ENCODE data around the gene FAM186B.

Gene FAM186B

DNA sequence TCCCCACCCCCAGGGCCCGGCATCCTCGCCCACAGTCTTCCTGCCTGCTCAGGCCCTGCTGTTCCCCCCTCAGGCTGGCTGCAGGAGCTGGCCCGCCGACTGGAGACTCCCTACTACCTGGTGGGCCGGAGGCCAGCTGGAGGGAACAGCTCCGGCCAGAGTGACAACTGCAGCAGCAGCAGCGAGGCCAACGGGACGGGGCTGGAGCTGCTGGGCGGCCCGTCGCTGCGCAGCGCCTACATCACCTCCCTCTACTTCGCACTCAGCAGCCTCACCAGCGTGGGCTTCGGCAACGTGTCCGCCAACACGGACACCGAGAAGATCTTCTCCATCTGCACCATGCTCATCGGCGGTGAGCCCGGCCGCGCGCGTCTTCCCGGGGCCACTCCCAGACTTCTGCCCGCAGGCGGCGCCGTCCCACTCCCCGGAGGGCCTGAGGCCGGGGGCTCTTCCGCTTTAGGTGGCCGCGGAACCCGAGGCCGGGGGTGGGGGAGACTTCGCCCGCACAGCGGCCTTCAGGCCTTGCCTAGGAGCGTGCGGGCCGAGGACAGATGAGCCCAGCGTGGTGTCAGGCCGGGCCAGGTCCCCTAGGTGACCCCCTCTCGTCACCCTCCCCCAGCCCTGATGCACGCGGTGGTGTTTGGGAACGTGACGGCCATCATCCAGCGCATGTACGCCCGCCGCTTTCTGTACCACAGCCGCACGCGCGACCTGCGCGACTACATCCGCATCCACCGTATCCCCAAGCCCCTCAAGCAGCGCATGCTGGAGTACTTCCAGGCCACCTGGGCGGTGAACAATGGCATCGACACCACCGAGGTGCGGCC lies 56.4 kb downstream of the FAM186B start:
- DNase-seq: no peak

DNA sequence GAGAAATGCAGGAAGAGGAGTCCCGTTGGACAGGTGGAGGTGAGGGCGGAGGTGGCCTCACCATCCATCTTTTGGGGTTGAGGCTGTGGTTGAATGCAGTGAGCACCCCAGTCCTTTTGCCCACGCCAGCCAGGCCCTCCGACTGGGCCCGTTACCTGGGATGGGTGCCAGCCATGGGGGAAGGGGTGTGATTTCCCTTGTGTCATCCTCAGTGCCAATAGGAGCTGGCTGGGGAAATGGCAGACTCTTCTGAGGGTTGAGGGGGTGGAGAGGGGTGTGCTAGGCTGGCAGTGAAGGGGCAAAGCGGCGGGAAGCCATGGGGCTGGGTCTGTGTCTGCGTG lies 57.0 kb downstream of the FAM186B start:
- no peak for DNase-seq

DNA sequence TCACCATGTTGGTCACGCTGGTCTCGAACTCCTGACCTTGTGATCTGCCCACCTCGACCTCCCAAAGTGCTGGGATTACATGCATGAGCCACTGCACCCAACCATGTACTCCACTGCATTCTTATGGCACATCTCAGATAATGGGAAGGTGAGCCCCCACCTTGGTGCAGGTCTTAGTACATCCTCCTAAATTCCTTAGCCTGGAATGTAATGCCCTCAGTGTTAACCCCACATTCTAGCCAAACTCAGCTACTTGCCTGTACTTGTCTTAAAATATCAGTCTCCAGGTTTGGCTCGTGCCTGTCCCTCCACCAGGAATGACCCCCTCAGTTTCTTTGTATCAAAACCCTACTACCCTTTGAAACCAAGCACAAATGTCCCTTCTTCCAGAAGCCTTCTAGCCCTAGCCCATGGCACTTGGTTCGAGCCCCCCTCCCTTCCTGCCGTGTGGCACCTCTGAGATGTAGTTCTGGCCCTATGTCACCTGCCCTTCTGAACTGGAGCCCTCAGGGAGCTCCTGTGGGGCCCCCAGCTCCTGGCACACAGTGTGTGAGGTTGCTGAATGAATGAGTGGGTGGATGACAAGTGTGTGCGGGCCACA lies 58.2 kb downstream of the FAM186B start:
- no peak for DNase-seq

DNA sequence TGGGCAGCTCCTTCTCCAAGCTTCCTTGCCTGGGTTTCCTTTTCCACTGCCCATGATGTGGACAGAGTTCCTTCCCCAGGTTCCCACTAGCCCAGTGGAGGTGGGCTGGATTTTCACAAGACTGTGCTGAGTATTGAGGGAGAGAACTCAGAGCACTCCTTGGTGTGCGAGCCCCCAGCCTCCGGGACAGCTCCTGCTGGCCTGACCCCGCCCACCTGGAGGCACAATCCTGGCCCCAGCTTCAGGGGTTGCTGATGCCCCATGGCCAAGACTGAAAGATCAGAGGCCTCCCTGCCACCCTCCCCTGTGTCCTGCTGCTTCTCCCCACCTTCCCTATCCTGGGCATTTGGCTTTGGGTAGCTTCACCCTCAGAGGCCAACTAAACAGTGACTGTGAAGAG lies 59.0 kb downstream of the FAM186B start:
- no peak for DNase-seq

DNA sequence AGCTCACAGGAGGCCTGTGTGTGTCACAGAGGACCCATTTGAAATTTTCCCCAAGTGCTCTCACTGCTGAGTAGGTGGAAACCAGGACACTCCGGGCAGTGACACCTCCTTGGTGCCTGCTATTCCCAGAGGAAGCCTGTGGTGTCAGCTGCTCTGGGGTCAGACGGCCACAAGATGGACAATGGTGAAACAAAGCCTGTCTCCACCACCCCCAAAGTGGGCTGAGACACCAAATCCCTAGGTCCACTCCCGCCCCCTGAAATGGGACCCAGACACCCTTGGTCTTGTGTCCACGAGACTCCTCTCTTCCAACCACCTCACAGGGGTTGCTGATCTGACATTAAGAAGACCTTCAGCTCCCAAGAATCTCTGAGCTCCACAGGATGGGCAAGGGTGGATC lies 59.6 kb downstream of the FAM186B start:
- no peak for DNase-seq

- no peak for DNase-seq
Measured at GRCh38 chr12:49543914-49544815, 61.3 kb downstream of the FAM186B start.

DNA sequence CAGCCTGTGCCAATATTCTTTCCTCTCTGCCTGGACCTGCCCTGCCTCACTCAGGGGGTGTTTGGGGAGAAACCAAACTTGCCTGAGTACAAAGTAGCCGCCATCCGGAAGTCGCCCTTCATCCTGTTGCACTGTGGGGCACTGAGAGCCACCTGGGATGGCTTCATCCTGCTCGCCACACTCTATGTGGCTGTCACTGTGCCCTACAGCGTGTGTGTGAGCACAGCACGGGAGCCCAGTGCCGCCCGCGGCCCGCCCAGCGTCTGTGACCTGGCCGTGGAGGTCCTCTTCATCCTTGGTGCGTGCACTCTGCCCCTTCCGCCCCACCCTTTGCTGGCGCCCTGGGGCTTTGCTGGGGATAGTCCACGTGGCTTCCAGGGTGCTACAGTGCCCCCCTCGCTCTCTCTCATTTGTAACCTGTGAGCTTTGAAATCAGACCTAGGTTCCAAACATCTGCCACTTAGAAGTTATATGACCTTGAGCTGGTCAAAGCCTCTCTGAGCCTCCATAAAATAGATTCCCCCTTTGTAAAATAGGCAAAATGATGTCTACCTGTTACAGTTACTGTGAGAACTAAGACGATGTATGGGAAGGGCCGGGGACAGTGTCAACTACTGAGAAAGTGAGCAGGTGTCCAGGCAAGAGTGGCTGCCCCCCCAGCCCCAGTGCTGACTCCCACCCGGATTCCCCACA lies 62.1 kb downstream of the FAM186B start:
- no peak for DNase-seq

DNA sequence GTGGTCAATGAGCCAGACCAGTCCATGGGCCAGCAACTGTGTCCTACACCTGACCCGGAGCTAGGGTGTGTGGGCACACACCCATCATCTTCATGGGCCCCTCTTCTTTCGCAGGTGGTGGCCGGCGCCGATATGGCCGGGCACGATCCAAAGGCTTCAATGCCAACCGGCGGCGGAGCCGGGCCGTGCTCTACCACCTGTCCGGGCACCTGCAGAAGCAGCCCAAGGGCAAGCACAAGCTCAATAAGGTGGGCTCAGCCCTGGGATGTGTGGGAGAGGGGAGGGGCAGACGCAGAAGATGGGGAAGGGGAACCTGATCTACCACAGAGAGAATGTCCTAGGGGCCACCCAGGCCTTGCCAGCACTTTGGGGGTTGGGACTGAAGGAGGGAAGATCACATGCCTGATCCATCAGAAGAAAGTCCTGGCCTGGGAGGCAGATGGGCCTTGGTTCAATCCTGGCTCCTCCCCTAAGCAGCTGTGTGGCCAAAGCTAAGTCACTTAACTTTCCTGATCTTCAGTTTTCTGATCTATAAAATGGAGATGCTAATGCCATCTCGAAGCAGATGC lies 62.8 kb downstream of the FAM186B start:
- no peak for DNase-seq

- DNase-seq: no peak
Measured at GRCh38 chr12:49541911-49542505, 63.4 kb downstream of the FAM186B start.

DNA sequence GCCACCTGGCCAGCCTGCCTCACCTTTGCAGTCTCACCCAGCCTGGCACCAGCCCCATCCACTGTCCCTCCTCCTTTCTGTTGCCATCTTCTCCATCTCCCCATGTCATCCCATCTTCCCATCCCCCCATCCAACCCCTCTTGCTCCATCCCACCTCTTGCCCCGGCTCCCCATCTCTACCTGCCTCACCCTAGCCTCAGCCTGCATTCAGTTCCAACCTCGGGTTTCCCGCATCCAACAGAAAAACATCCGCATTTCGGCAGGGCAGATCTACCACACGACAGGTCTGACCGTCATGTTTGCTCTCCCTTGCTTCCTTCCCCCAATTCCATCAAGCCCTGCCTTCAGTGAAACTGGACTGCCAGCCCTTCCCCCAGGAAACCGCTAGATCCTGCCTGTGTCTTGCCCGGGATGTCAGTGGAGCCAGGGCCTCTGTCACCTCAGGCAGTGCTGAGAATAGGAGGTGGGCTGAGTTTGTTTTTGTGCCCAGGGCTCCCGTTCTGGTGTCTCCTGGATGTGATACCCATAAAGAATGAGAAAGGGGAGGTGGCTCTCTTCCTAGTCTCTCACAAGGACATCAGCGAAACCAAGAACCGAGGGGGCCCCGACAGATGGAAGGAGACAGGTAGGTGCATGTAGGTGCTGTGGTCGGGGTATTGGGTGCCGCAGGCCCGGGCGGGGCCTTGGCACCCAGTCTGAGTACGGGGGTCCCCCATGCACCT lies 64.1 kb downstream of the FAM186B start:
- DNase-seq: no peak

GRCh38 chr12:49540229-49541139 lies 65.0 kb downstream of the FAM186B start:
- DNase-seq: no peak

GRCh38 chr12:49539406-49540228 lies 65.8 kb downstream of the FAM186B start:
- DNase-seq: no peak

DNA sequence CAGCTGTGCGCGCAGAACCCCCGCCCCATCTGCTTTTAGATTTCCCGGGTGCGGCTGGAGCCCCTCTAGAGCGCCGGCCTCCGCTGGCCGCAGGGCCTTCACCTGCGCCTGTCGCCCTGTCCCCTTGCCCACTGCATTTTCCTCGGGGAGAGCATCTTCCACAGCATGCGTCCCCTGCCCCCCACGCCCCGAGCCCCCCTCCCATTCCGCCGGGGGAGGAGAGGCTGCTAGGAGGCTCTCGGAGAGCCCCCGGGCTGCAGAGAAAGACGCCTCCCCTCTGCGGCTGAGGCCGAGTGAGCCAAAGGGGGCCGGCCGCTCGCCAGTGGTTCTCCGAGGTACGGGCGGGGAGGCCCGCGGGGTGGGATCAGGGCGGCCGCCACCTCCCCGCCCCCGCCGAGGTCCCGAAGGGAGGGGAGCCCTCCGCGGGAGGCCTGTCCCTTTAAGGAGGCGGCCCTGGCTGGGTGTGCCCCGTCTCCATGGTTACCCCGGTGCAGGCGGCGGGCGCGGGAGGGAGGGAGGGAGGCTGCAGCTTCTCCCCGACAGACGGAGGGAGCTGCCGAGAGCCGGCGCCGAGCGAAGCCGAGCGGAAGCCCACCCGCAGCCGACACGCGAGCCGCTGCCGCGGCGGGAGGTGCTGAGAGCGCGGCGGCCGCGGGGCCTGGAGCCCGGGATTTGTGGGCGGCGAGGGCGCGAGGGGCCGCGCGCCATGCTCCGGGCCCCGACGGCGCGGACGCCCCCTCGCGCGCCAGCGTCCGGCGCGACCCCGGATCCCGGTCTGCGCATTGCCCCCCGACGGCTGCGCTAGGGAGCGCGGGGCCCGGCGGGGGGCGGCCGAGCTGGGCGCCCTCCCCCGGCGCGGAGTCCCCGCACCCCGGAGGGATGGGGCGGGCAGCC lies 66.7 kb downstream of the FAM186B start, which contains the start of gene KCNH3:
Gene KCNH3 (plus strand): TSS at position 521 of the 894 bp plus-strand sequence. CDS start 387 bp downstream, outside the sequence.
- no peak for DNase-seq

GRCh38 chr12:49537752-49538509 lies 67.5 kb downstream of the FAM186B start:
- no peak for DNase-seq
